ENCODE measurements around the gene ZNF253. TPM values are rescaled to one million over a fixed set of nuclear protein-coding genes. Genes with fewer than 3 reads are reported as not detected.

ZNF253 gene
- total and polyA plus RNA-seq, 9 of the 15 experiments (the other 6 are each of a cell fraction or from before 2014, with no cell fraction given), result 4.0 to 14.4 (median 7.5) TPM

DNA sequence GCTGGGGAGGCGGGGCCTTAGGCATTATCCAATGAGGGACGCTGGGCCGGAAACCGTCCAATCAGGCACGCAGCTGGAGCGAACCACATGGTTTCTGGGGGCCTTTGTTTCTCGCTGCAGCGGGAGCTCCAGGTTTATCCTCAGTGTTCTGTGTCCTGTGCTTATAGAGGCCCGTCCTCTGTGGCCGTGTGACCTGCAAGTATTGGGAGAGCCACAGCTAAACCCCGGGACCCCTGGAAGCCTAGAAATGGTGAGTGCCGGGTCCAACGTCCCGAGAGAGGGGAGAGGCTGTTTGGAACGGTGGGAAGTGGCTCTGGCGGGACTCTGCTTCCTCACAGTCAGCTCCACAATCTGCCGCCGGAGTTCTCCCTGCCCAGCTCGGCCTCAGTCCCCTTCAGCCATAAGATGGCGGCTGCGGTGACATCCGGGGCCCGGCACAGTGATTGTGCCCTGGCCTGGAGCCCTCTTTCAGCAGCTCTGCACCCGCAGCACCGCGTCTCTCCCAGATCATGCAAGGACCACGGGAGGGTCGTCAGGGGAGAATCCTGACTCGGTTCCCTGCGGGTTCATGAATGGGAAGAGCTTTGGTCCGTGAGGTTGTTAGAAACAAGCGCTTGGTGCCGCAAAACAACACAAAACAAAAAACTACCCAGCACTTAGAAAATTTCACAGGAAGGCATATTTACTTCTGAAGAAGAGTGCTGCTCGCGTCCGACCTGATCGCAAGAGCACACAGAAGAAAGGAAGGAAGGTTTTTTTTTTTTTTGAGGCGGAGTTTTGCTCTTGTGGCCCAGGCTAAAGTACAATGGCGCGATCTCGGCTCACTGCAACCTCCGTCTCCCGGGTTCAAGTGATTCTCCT is at the start of gene ZNF253 (continued):
- TF ChIP-seq, protein P1, sequence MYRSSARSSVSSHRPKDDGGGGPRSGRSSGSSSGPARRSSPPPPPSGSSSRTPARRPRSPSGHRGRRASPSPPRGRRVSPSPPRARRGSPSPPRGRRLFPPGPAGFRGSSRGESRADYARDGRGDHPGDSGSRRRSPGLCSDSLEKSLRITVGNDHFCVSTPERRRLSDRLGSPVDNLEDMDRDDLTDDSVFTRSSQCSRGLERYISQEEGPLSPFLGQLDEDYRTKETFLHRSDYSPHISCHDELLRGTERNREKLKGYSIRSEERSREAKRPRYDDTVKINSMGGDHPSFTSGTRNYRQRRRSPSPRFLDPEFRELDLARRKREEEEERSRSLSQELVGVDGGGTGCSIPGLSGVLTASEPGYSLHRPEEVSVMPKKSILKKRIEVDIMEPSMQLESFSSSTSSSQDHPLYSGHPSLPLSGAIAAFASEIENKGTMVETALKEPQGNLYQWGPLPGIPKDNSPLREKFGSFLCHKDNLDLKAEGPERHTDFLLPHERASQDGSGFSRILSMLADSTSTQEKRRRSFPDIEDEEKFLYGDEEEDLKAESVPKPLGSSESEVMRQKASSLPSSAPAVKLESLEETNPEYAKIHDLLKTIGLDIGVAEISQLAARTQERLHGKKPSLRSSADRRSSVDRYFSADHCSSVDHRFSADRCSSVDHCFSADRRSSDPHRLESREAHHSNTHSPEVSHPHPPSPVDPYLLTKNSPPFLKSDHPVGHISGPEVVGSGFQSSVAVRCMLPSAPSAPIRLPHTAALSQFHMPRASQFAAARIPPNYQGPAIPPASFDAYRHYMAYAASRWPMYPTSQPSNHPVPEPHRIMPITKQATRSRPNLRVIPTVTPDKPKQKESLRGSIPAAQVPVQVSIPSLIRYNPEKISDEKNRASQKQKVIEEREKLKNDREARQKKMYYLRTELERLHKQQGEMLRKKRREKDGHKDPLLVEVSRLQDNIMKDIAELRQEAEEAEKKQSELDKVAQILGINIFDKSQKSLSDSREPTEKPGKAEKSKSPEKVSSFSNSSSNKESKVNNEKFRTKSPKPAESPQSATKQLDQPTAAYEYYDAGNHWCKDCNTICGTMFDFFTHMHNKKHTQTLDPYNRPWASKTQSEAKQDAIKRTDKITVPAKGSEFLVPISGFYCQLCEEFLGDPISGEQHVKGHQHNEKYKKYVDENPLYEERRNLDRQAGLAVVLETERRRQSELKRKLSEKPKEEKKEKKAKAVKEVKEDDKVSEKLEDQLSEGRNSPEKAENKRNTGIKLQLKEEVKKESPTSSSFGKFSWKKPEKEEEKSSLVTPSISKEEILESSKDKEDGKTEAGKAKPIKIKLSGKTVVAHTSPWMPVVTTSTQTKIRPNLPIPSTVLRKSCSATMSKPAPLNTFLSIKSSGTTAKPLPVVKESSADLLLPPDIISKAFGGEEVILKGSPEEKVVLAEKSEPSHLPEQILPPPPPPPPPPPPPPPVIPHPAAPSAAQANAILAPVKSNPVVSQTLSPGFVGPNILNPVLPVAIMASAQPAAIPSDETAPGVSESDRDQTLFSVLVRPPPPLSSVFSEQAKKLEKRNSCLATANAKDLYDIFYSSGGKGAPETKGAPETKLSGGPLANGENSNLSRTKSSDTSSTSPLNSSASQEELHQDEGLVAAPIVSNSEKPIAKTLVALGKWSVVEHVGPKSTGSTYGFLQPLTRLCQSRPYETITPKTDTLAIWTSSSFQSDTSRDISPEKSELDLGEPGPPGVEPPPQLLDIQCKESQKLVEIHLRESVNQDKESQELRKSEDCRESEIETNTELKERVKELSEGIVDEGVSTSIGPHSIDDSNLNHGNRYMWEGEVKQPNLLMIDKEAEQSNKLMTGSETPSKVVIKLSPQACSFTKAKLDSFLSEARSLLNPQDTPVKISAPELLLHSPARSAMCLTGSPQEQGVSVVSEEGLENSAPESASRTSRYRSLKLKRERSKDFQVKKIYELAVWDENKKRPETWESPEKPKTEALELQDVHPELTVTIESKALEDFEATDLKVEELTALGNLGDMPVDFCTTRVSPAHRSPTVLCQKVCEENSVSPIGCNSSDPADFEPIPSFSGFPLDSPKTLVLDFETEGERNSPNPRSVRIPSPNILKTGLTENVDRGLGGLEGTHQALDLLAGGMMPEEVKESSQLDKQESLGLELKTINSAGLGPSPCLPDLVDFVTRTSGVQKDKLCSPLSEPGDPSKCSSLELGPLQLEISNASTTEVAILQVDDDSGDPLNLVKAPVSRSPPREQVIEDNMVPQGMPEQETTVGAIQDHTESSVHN (IDR thresholded peaks at IDR 0.05; ENCODE audit: borderline replicate concordance in 1 of 2, low read depth in 1 of 2), result no peak
- TF ChIP-seq PCBP2 (IDR thresholded peaks at IDR 0.05; ENCODE audit: low read depth, low read length, poor library complexity, severe bottlenecking) (no peak), LEF1 (IDR thresholded peaks at IDR 0.05) (no peak), ZKSCAN8 (CRISPR knock-in tag; IDR thresholded peaks at IDR 0.05) (no peak), NFE2 (IDR thresholded peaks at IDR 0.05; ENCODE audit: low read depth) (no peak), BACH1 (tag; IDR thresholded peaks at IDR 0.05) (0 out of 2 replicates have a peak, but pooled peaks have one; percentile 25), NFIX (CRISPR knock-in tag; IDR thresholded peaks at IDR 0.05; ENCODE audit: low read depth) (no peak), CBX2 (IDR thresholded peaks at IDR 0.05; ENCODE audit: insufficient read depth, low read length, poor library complexity, severe bottlenecking) (no peak), HMG20B (CRISPR knock-in tag; IDR thresholded peaks at IDR 0.05) (no peak), NCOA6 (IDR thresholded peaks at IDR 0.05) (no peak), HDAC6 (IDR thresholded peaks at IDR 0.05; ENCODE audit: low read depth, low read length) (no peak), TEAD1 (CRISPR knock-in tag; IDR thresholded peaks at IDR 0.05) (no peak), NR4A1 (CRISPR knock-in tag; IDR thresholded peaks at IDR 0.05) (no peak), NR4A1 (tag; IDR thresholded peaks at IDR 0.05) (0 out of 2 replicates have a peak, but pooled peaks have one; percentile 22), CREB1 (IDR thresholded peaks at IDR 0.05) (no peak), CREB1 (CRISPR knock-in tag; IDR thresholded peaks at IDR 0.05) (0 out of 2 replicates have a peak, but pooled peaks have one; percentile 11), MYBL2 (IDR thresholded peaks at IDR 0.05; ENCODE audit: low read depth) (no peak; the same call in 1 of the 2 replicates), MYBL2 (CRISPR knock-in tag; IDR thresholded peaks at IDR 0.05; ENCODE audit: borderline replicate concordance) (no peak)
- TF ChIP-seq, protein P2, sequence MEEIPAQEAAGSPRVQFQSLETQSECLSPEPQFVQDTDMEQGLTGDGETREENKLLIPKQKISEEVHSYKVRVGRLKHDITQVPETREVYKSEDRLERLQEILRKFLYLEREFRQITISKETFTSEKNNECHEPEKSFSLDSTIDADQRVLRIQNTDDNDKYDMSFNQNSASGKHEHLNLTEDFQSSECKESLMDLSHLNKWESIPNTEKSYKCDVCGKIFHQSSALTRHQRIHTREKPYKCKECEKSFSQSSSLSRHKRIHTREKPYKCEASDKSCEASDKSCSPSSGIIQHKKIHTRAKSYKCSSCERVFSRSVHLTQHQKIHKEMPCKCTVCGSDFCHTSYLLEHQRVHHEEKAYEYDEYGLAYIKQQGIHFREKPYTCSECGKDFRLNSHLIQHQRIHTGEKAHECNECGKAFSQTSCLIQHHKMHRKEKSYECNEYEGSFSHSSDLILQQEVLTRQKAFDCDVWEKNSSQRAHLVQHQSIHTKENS (CRISPR knock-in tag; IDR thresholded peaks at IDR 0.05), result no peak

Data from K562 (cell line).